GM21447 (cell line): ENCODE data around the gene PPP1R36.
"Not testable (repeated sequence)": the region's sequence is repeated elsewhere in the genome, so short reads cannot be mapped to it uniquely, and the experiment has no call there.

Source experiments
- ATAC-seq: cut with Tn5 transposase; IDR thresholded peaks from one replicate; pipeline ENCODE4 v1.9.1; 2021; ENCODE audit not compliant: unreplicated experiment

Gene PPP1R36

DNA sequence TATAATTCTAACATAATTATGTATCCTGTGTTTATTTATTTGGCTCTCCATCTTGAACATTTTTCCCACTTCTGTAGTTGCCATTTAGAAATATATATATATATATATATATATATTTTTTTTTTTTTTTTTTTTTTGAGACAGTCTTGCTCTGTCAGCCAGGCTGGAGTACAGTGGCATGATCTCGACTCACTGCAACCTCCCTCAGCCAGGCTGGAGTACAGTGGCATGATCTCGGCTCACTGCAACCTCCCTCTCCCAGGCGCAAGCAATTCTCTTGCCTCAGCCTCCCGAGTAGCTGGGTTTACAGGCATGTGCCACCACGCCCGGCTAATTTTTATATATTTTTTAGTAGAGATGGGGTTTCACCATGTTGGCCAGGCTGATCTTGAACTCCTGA is 32.1 kb upstream of the PPP1R36 start:
- ATAC-seq, result not testable (repeated sequence)

DNA sequence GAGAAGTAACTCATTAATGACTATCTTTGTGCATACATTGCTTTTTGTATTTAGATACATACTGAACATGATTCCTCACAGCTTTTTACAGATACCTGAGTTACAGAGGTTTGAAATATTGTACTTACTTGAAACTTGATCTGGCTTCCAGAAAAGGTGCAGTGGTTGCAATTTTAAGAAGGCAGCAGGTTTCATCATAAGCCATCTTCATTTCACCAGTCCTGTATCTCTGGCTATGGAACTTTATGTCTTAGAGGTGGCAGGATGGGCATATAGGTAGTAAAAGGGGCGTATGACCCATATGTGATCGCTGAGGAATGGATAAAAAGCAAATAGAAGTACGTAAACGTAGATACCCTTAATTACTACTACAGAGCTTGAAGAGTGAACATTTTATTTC is 31.5 kb upstream of the PPP1R36 start:
- no peak for ATAC-seq

DNA sequence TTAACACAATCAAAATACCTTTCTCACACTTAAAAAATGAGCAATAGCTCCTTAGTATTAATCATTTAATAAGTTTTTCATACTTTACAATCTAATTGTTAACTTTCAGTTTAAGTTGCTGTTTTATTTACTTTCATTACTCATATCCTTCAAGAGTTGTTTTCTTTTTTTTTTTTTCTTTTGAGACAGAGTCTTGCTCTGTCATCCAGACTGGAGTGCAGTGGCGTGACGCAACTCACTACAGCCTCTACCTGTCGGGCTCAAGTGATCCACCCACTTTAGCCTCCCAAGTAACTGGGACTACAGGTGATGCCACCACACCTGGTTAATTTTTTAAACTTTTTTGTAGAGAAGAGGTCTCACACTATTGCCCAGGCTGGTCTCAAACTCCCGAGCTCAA is 29.1 kb upstream of the PPP1R36 start:
- no peak for ATAC-seq

DNA sequence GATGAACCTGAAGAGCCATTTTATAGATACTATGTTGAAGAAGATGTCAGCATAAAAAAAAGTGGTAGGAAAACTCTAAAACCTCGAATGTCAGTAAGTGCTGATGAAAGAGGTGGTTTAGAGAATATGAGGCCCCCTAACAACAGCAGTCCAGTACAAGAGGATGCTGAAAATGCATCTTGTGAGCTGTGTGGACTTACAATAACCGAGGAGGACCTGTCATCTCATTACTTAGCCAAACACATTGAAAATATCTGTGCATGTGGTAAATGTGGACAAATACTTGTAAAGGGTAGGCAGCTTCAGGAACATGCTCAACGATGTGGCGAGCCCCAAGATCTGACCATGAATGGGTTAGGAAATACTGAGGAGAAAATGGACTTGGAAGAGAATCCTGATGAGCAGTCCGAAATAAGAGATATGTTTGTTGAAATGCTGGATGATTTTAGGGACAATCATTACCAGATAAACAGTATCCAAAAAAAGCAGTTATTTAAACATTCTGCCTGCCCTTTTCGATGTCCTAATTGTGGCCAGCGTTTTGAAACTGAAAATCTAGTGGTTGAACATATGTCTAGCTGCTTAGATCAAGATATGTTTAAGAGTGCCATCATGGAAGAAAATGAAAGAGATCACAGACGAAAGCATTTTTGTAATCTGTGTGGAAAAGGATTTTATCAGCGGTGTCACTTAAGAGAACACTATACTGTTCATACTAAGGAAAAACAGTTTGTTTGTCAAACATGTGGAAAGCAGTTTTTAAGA is 27.0 kb upstream of the PPP1R36 start:
- ATAC-seq, result no peak

DNA sequence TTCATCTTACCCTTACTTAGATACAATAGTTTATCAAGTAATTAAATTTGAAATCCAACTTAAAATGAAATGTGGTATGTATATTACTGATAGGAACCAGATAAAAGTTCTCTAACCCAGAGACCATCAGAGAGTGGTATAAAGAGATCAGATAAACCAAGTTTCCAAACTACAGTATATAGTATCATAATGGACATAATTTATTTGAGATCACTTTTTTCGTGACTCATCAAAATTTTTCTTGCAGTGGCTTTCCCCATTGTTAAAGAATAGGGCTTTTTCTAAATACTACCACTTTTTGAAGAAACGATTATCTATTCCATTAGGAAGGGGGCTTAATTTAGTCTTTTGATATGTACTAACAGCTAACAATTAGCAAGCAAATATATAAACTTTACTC is 24.4 kb upstream of the PPP1R36 start:
- no peak for ATAC-seq

DNA sequence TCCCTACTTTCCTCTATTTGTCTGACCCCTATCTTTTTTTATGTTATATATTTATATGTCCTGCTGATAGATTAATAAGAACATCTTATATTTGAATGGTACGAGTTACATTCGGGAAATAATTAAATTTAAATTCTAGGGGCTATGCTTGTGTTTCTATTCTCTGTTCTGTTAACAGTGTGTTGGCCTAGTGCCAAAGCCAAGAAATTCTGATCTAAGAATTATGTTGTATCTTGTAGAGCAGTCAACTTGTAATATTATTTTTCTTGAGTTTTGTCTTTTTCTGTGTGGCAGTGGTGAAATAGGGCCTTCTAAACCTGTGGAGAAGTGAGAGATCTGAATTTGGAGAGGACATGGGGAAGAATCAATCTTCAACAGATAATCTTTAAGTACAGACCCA is 18.2 kb upstream of the PPP1R36 start:
- no peak for ATAC-seq

DNA sequence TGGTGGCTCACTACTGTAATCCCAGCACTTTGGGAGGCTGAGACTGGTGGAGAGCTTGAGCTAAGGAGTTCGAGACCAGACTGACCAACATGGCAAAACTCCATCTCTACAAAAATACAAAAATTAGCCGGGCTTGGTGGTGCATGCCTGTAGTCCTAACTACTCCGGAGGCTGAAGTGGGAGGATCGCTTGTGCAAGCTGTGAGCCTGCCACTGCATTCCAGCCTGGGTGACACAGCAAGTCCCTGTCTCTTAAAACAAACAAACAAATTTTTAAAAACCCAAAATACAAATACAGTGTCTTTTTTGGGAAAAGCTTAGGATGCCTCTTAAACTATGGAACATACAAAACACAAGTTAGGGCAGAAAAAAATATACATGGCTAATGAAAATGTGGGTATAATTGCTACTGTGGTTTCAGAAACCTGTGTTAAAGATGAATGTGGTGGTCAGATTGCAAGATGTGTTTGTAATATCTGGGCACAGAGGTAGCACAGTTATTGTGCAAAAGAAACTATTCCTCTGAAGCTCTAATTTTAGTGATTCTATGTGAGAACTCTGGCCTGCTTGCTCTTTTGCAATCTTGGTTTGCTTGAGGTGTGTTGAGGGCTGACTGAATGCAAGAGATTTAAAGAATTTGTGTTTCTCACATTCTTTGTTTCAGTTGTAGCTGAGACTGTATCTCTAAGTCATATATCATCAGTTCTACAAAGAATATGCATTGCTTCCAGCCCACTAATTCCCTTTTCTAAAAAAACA is 13.1 kb upstream of the PPP1R36 start:
- no peak for ATAC-seq

DNA sequence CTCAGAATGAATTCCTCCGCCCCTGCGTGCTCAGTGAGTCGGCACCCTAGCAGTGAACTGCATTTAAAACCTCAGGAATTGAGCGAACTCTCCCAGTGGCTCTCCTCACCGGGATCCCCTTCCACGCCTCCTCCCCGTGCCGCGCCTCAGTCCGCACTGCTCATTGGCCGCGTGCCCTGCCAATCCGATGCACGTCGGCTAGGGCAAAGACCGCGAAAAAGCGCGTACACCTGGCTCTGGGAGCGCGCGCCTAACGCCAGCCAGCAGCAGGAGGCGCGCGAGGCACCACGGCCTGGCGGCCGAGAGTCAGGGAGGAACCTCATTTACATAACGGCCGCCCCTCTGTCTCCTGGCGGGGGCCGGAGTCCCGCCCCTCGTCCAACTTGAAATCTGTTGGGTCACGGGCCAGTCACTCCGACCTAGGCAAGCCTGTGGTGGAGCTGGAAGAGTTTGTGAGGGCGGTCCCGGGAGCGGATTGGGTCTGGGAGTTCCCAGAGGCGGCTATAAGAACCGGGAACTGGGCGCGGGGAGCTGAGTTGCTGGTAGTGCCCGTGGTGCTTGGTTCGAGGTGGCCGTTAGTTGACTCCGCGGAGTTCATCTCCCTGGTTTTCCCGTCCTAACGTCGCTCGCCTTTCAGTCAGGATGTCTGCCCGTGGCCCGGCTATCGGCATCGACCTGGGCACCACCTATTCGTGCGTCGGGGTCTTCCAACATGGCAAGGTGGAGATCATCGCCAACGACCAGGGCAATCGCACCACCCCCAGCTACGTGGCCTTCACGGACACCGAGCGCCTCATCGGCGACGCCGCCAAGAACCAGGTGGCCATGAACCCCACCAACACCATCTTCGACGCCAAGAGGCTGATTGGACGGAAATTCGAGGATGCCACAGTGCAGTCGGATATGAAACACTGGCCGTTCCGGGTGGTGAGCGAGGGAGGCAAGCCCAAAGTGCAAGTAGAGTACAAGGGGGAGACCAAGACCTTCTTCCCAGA is 9.3 kb upstream of the PPP1R36 start, which contains the start of gene HSPA2:
HSPA2 (plus strand) TSS at position 534 of the 995 bp plus-strand sequence; CDS start at position 643, 109 bp downstream.
- peak; percentile 94 for ATAC-seq

DNA sequence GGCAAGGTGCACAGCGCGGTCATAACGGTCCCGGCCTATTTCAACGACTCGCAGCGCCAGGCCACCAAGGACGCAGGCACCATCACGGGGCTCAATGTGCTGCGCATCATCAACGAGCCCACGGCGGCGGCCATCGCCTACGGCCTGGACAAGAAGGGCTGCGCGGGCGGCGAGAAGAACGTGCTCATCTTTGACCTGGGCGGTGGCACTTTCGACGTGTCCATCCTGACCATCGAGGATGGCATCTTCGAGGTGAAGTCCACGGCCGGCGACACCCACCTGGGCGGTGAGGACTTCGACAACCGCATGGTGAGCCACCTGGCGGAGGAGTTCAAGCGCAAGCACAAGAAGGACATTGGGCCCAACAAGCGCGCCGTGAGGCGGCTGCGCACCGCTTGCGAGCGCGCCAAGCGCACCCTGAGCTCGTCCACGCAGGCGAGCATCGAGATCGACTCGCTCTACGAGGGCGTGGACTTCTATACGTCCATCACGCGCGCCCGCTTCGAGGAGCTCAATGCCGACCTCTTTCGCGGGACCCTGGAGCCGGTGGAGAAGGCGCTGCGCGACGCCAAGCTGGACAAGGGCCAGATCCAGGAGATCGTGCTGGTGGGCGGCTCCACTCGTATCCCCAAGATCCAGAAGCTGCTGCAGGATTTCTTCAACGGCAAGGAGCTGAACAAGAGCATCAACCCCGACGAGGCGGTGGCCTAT is 8.3 kb upstream of the PPP1R36 start:
- ATAC-seq, result no peak

DNA sequence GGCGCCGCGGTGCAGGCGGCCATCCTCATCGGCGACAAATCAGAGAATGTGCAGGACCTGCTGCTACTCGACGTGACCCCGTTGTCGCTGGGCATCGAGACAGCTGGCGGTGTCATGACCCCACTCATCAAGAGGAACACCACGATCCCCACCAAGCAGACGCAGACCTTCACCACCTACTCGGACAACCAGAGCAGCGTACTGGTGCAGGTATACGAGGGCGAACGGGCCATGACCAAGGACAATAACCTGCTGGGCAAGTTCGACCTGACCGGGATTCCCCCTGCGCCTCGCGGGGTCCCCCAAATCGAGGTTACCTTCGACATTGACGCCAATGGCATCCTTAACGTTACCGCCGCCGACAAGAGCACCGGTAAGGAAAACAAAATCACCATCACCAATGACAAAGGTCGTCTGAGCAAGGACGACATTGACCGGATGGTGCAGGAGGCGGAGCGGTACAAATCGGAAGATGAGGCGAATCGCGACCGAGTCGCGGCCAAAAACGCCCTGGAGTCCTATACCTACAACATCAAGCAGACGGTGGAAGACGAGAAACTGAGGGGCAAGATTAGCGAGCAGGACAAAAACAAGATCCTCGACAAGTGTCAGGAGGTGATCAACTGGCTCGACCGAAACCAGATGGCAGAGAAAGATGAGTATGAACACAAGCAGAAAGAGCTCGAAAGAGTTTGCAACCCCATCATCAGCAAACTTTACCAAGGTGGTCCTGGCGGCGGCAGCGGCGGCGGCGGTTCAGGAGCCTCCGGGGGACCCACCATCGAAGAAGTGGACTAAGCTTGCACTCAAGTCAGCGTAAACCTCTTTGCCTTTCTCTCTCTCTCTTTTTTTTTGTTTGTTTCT is 7.6 kb upstream of the PPP1R36 start:
- no peak for ATAC-seq

DNA sequence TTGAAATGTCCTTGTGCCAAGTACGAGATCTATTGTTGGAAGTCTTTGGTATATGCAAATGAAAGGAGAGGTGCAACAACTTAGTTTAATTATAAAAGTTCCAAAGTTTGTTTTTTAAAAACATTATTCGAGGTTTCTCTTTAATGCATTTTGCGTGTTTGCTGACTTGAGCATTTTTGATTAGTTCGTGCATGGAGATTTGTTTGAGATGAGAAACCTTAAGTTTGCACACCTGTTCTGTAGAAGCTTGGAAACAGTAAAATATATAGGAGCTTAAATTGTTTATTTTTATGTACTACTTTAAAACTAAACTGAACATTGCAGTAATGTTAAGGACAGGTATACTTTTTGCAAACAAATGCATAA is 6.9 kb upstream of the PPP1R36 start:
- no peak for ATAC-seq

DNA sequence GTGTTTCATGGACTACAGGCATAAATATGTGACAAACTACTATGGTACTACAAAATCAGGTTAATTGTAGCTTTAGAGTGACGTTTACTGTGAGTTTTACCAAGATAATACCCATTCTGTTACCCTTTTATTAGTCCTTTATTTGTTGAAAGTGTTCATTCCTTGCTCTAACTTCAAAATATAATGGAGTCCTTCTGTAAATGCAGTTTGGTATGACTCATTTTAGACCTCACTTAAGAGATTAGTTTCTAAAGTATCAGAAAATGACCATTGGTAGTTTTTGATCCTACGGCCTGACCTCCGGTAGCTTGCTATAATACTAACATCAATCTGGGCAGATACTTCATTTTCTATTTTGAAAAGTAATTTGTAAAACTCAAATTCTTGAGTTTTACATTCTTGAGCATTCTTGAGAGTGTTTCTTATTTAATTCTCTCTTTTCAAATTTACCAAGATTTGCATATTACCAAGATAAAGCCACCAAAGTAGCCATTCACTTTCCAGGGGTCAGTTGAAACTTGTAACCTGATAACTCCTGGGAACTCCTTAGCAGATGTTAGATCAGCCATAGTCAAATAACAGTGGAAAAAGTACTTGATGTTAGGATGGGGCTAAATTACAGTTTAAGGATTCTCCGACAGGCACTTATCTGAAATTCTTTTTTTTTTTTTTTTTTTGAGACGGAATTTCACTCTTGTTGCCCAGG is 5.0 kb upstream of the PPP1R36 start:
- ATAC-seq, result no peak

DNA sequence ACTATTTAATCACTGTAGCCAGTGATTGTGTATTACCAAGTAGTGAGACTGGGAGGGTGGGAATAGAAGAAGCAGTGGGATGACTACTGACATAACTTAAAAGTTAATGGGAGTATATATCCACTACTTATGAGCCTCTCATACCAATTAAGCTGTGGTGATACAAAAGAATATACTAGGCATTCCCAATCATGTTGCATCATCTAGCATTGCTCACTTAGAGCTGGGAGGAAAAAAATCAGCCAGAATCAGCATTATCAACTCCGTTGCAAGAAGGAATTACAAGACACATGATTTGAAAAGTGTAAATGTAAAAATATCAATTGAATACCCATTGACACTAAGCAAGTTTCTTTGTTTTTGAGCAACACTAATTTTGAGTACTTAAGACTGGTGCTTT is 745 bp upstream of the PPP1R36 start:
- no peak for ATAC-seq

DNA sequence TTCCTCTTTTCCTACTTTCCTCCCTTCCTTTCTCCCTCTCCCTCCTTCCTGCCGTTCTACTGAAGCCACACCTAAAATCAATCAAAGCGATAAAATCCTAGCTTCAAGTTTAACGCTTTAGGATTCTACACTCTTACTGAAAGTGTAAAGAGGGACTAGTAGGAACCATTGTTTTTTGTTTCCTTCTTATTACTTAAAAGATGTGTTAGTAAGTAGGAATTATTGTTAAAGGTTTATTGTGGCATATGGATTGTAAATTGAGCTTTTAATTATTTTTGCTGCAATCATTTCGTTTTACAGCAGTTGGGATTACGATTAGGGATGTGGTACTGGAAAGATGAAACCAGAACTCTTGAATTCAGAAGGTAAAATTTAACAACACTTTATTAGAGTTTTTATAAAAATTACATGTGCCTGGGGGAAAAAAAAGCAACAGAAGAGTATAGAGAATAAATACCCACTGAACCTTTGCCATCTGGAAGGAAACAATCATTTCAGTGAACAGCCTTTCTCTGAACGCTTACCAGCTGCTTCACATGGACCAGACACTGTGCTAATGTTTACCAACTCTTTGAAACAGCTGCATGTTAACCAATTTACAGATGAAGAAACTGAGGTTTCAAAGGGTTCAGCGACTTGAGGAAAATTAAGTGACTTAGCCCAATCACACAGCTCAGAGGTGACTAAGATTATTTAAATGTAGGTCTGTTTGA is 1.0 kb downstream of the PPP1R36 start:
- ATAC-seq, result no peak

DNA sequence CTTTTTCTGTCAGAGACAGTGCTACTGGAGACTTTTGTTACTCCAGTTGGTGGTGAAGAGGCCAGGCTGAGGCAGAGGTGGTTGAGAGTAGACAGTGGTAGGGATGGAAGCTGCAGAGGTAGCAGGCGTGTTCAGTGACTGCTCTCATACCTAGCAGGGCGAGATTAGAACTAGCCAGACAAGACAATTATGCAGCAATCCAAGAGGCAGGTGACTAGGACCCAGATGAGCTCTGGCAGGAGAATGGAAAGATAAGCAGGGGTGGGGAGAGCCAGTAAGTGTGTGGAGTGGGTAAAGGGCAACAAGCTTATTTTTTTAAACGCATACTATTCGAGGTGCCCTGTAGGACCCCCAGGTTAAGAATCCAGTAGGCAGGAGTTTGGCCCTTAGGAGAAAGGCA is 4.8 kb downstream of the PPP1R36 start:
- no peak for ATAC-seq

DNA sequence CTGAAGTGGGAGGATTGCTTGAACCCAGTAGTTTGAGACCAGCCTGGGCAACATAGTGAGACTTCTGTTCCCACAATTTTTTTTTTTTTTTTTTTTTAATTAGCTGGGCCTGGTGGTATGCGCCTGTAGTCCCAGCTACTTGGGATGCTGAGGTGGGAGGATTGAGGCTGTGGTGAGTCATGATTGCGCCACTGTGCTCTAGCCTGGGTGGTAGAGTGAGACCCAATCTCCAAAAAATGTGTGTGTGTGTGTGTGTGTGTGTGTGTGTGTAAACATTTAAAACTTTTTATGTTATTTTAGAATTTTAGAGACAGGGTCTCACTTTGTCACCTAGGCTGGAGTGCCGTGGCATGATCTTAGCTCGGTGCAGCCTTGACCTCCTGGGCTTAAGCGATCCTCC is 6.8 kb downstream of the PPP1R36 start:
- ATAC-seq, result no peak

DNA sequence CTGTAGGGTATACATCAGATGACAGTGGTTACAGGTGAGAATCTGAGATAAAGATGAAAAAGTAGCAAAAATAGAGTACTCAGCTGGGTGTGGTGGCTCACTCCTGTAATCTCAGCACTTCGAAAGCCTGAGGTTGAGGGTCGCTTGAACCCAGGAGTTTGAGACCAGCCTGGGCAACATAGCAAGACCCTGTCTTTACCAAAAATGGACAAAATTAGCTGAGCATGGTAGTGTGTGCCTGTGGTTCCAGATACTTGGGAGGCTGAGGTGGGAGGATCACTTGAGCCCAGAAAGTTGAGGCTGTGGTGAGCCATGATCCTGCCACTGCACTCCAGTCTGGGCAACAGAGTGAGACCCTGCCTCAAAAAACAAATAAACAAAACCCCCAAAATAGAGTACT is 8.5 kb downstream of the PPP1R36 start:
- ATAC-seq, result not testable (repeated sequence)

DNA sequence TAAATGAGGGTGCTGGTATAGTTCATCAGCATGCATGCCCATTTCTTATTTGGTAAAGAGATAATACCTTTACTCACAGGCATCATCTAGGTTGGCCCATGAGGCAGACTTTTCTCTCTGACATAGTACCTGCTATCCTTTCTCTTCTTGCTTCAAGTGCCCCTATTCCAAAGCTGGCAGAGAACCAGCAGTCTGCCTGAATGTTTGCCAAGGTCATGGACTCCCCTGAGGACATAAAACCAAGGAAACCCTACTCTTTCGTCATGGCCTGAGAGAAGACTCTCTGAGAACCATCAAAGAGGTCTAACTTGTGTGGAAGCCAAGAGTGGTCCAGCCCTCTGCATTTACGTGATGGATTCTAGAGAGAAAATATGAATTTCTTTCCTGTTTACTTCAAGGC is 11.9 kb downstream of the PPP1R36 start:
- no peak for ATAC-seq
